Fibroblast of lung (primary cell): ENCODE results near the gene KLHL2. TPM values are rescaled to one million over a fixed set of nuclear protein-coding genes. Genes with fewer than 3 reads are reported as not detected.

Experiments used
- DNase-seq, 2 donors: peaks; one replicate each; pipeline versions ENCODE4 v3.0.0 to v3.0.0-alpha.2; 2010; ENCODE audit warnings: low read depth in 2 of 2
- H2AFZ ChIP-seq: 2 replicates; pipeline ENCODE4 v1.5.1; 2012; ENCODE audit warnings: low read length, control low read depth, inconsistent platforms
- H3K27ac ChIP-seq: 2 replicates; pipeline ENCODE4 v1.5.1; 2011; ENCODE audit warnings: low read length, control low read depth; ENCODE audit not compliant: insufficient read depth
- H3K27me3 ChIP-seq: 2 replicates; pipeline ENCODE4 v1.5.1; 2011; ENCODE audit warnings: mild to moderate bottlenecking, low read length; ENCODE audit not compliant: control insufficient read depth, insufficient read depth
- H3K36me3 ChIP-seq: 2 replicates; pipeline ENCODE4 v1.5.1; 2011; ENCODE audit warnings: low read length; ENCODE audit not compliant: control insufficient read depth, insufficient read depth
- H3K4me1 ChIP-seq: 2 replicates; pipeline ENCODE4 v1.5.1; 2011; ENCODE audit warnings: low read length; ENCODE audit not compliant: control insufficient read depth, insufficient read depth; ENCODE audit errors: extremely low read depth
- H3K4me2 ChIP-seq: 2 replicates; pipeline ENCODE4 v1.5.1; 2011; ENCODE audit warnings: low read length, control low read depth; ENCODE audit not compliant: insufficient read depth; ENCODE audit errors: extremely low read depth
- H3K4me3 ChIP-seq, 4 experiments: fragments of 200-600 bp in 1 of 4; sonication (generic) in 1 of 4; replicated peaks in 1 of 4; 2 replicates each; pipeline ENCODE4 v1.5.1; 2011 to 2016; ENCODE audit warnings: low read length in 4 of 4, low read depth in 3 of 4, mild to moderate bottlenecking in 3 of 4, control low read depth in 2 of 4, inconsistent platforms in 1 of 4, mixed read lengths in 1 of 4; ENCODE audit not compliant: insufficient read depth in 1 of 4; ENCODE audit errors: control extremely low read depth in 1 of 4
- H3K79me2 ChIP-seq: 2 replicates; pipeline ENCODE4 v1.5.1; 2012; ENCODE audit warnings: mild to moderate bottlenecking, low read length, inconsistent platforms; ENCODE audit not compliant: control insufficient read depth, insufficient read depth
- H3K9ac ChIP-seq: 2 replicates; pipeline ENCODE4 v1.5.1; 2011; ENCODE audit warnings: mild to moderate bottlenecking, low read length, control low read depth; ENCODE audit not compliant: insufficient read depth
- H3K9me3 ChIP-seq: 2 replicates; pipeline ENCODE4 v1.5.1; 2012; ENCODE audit warnings: low read depth, low read length; ENCODE audit not compliant: control insufficient read depth, insufficient read depth
- H4K20me1 ChIP-seq: 2 replicates; pipeline ENCODE4 v1.5.1; 2011; ENCODE audit warnings: low read length; ENCODE audit not compliant: control insufficient read depth, insufficient read depth; ENCODE audit errors: extremely low read depth
- EZH2 ChIP-seq: IDR thresholded peaks from 2 replicates; pipeline ENCODE4 v1.5.1; 2012; ENCODE audit warnings: low read length, control low read depth, mild to moderate bottlenecking; ENCODE audit errors: missing control alignments
- polyA plus RNA-seq, 2 donors: library from polyadenylated mRNA; depleted of rRNA in 1 of 2; stranded (reverse) in 1 of 2; unstranded in 1 of 2; fragments of >200 nt; gene quantifications; 2 replicates each; pipeline ENCODE4 v1.2.1, GENCODE V29; 2011 to 2012; ENCODE audit warnings: missing spikeins in 1 of 2
- total RNA-seq: library from RNA; depleted of rRNA; stranded (reverse); fragments of >200 nt; gene quantifications from 2 replicates; pipeline ENCODE4 v1.2.1, GENCODE V29; 2014
- TF ChIP-seq, protein P1 (sequence below), 2 donors: IDR thresholded peaks in 1 of 2; conservative IDR thresholded peaks in 1 of 2; 1 replicate in 1 of 2; 2 replicates in 1 of 2; pipeline ENCODE4 v1.5.1; 2011 to 2012; ENCODE audit warnings: low read length in 2 of 2, control low read depth in 1 of 2, inconsistent platforms in 1 of 2, low read depth in 1 of 2, mild to moderate bottlenecking in 1 of 2

The KLHL2 gene
- total and polyA plus RNA-seq, 2 donors (not counting 1 experiment from before 2014, with no cell fraction given) = 14.5 to 26.1 TPM

DNA sequence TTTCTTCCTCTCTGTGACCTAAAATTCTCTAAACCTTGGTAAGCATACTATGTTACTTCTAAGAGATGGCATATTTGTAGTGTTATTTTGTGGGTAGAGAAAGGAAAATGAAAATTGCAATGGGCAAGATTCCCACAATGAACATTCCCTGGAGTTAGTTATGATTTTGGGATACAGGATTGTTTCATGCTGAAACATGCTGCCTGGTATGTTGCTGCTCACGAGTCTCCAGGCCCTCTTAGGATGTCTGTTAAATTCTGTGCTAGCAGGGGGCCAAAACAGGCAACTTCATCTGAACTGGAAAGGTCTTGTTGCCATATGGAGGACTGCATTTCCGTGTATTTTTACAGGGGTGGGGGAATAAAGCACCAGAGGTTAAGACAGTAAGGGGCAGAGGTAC is 101.2 kb downstream of the KLHL2 start:
- no peak overlapping the region for H3K9ac ChIP-seq
- H3K79me2 ChIP-seq = no peaks in the 10 kb centered on the region
- H3K9me3 ChIP-seq = no peaks in the 10 kb centered on the region
- no peaks in the 10 kb centered on the region for H3K27me3 ChIP-seq
- peaks cover 4% of the 10 kb centered on the region for H3K4me1 ChIP-seq
- H3K4me2 ChIP-seq = no peak overlapping the region
- no peak overlapping the region for H3K4me3 ChIP-seq
- no peak overlapping the region for H3K27ac ChIP-seq
- H4K20me1 ChIP-seq = no peaks in the 10 kb centered on the region
- no peak for DNase-seq
- no peaks in the 10 kb centered on the region for H3K36me3 ChIP-seq
- TF ChIP-seq EZH2 = no peak
- TF ChIP-seq, protein P1, sequence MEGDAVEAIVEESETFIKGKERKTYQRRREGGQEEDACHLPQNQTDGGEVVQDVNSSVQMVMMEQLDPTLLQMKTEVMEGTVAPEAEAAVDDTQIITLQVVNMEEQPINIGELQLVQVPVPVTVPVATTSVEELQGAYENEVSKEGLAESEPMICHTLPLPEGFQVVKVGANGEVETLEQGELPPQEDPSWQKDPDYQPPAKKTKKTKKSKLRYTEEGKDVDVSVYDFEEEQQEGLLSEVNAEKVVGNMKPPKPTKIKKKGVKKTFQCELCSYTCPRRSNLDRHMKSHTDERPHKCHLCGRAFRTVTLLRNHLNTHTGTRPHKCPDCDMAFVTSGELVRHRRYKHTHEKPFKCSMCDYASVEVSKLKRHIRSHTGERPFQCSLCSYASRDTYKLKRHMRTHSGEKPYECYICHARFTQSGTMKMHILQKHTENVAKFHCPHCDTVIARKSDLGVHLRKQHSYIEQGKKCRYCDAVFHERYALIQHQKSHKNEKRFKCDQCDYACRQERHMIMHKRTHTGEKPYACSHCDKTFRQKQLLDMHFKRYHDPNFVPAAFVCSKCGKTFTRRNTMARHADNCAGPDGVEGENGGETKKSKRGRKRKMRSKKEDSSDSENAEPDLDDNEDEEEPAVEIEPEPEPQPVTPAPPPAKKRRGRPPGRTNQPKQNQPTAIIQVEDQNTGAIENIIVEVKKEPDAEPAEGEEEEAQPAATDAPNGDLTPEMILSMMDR (conservative IDR thresholded peaks at IDR 0.05 in 1 of 2, IDR thresholded peaks at IDR 0.05 in 1 of 2; ENCODE audit: low read depth in 1 of 2, low read length in 2 of 2) = no peak
- no peak overlapping the region for H2AFZ ChIP-seq

DNA sequence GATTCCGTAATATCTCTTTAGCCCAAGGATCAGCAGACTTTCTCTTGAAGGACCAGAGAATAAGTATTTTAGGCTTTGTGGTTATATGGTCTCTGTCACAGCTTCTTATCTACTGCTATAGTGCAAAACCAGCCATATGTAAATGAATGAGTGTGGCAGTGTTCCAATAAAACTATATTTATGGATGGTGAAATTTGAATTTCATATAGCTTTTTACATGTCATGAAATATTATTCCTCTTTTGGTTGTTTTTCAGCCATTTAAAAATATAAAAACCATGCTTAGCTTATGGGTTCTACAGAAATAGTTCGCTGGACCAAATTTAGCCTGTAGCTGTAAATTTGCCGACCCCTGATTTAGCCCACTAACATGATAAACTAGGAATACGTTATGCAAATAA is 102.1 kb downstream of the KLHL2 start:
- no peak overlapping the region for H3K4me2 ChIP-seq
- no peaks in the 10 kb centered on the region for H3K36me3 ChIP-seq
- no peak for TF ChIP-seq EZH2
- TF ChIP-seq, protein P1 (conservative IDR thresholded peaks at IDR 0.05 in 1 of 2, IDR thresholded peaks at IDR 0.05 in 1 of 2; ENCODE audit: low read depth in 1 of 2, low read length in 2 of 2) = no peak

DNA sequence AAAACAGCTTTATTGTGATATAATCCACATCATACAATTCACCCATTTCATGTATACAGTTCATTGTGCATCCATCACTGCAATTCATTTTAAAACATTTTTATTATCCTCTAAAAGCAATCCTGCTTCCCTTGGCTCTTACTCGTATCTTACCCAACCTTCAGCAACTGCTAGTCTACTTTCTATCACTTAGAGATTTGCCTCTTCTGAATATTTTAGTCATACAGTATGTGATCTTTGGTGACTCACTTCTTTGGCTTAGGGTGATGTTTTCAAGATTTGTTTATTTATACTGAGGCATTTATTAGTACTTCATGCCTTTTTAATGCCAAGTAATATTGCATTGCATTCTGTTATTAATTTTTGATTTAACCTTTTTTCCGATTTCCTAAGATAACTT is 105.1 kb downstream of the KLHL2 start:
- H3K9me3 ChIP-seq = no peaks in the 10 kb centered on the region
- peak; percentile 64 to 89 for DNase-seq
- no peaks in the 10 kb centered on the region for H4K20me1 ChIP-seq
- no peak overlapping the region for H3K9ac ChIP-seq
- TF ChIP-seq, protein P1 (conservative IDR thresholded peaks at IDR 0.05 in 1 of 2, IDR thresholded peaks at IDR 0.05 in 1 of 2; ENCODE audit: low read depth in 1 of 2, low read length in 2 of 2) = no peak
- TF ChIP-seq EZH2 = no peak
- H2AFZ ChIP-seq = no peak overlapping the region
- no peaks in the 10 kb centered on the region for H3K36me3 ChIP-seq
- H3K4me1 ChIP-seq = peaks cover 4% of the 10 kb centered on the region
- H3K4me2 ChIP-seq = no peak overlapping the region
- H3K79me2 ChIP-seq = no peaks in the 10 kb centered on the region
- H3K4me3 ChIP-seq = no peak overlapping the region
- no peak overlapping the region for H3K27ac ChIP-seq
- H3K27me3 ChIP-seq = no peaks in the 10 kb centered on the region

More for the DNA sequence above, 102.1 kb downstream of the KLHL2 start:
- no peak overlapping the region for H2AFZ ChIP-seq
- no peaks in the 10 kb centered on the region for H3K79me2 ChIP-seq
- DNase-seq = no peak
- H3K9me3 ChIP-seq = no peaks in the 10 kb centered on the region
- H3K9ac ChIP-seq = no peak overlapping the region
- no peaks in the 10 kb centered on the region for H3K27me3 ChIP-seq
- peaks cover 4% of the 10 kb centered on the region for H3K4me1 ChIP-seq
- no peak overlapping the region for H3K27ac ChIP-seq
- no peak overlapping the region for H3K4me3 ChIP-seq
- H4K20me1 ChIP-seq = no peaks in the 10 kb centered on the region
